ENCODE measurements around the gene SUPT6H.
A peak's percentile ranks its signal among the peaks of the same experiment; 100 is the strongest.
"Not testable (repeated sequence)": the region's sequence is repeated elsewhere in the genome, so short reads cannot be mapped to it uniquely, and the experiment has no call there.

The SUPT6H gene

GRCh38 chr17:28655160-28655559 lies 6.8 kb upstream of the SUPT6H start:
- no peak for DNase-seq

GRCh38 chr17:28657756-28658155 lies 4.2 kb upstream of the SUPT6H start:
- DNase-seq = no peak

- not testable (repeated sequence) for DNase-seq
These were observed 3.7 kb upstream of the SUPT6H start for GRCh38 chr17:28658342-28658741.

- not testable (repeated sequence) for DNase-seq
These were observed 3.1 kb upstream of the SUPT6H start for GRCh38 chr17:28658766-28659496.

GRCh38 chr17:28659497-28659881 lies 2.5 kb upstream of the SUPT6H start:
- not testable (repeated sequence) for DNase-seq

GRCh38 chr17:28662527-28662829 lies 473 bp downstream of the SUPT6H start:
- no peak for DNase-seq

GRCh38 chr17:28663723-28664122 lies 1.7 kb downstream of the SUPT6H start:
- DNase-seq = no peak

GRCh38 chr17:28665994-28666393 lies 4.0 kb downstream of the SUPT6H start:
- DNase-seq = no peak

- DNase-seq = no peak
These were observed 5.9 kb downstream of the SUPT6H start for GRCh38 chr17:28667870-28668269.

- no peak for DNase-seq
These were observed 7.9 kb downstream of the SUPT6H start for GRCh38 chr17:28669918-28670317.

- no peak for DNase-seq
These were observed 13.5 kb downstream of the SUPT6H start for GRCh38 chr17:28675490-28675889.

- peak in 1 of 2 donors; percentile 21 for DNase-seq
These were observed 14.0 kb downstream of the SUPT6H start for GRCh38 chr17:28675980-28676379.

- DNase-seq = no peak
These were observed 20.6 kb downstream of the SUPT6H start for GRCh38 chr17:28682655-28683054.

- no peak for DNase-seq
These were observed 23.0 kb downstream of the SUPT6H start for GRCh38 chr17:28684963-28685362.

- DNase-seq = no peak
These were observed 23.4 kb downstream of the SUPT6H start for GRCh38 chr17:28685366-28685765.

- DNase-seq = no peak
These were observed 24.3 kb downstream of the SUPT6H start for GRCh38 chr17:28686296-28686695.

- DNase-seq = no peak
These were observed 26.5 kb downstream of the SUPT6H start for GRCh38 chr17:28688481-28688880.

- no peak for DNase-seq
These were observed 27.0 kb downstream of the SUPT6H start for GRCh38 chr17:28689011-28689410.

- no peak for DNase-seq
These were observed 31.9 kb downstream of the SUPT6H start for GRCh38 chr17:28693869-28694268.

GRCh38 chr17:28698253-28698941 lies 36.4 kb downstream of the SUPT6H start:
- no peak for DNase-seq

- DNase-seq = no peak
These were observed 38.3 kb downstream of the SUPT6H start for GRCh38 chr17:28700278-28700677.

- DNase-seq = no peak
These were observed 39.0 kb downstream of the SUPT6H start for GRCh38 chr17:28700830-28701492.

- no peak for DNase-seq
These were observed 40.2 kb downstream of the SUPT6H start for GRCh38 chr17:28702026-28702751.

GRCh38 chr17:28702752-28703150 lies 40.7 kb downstream of the SUPT6H start:
- no peak for DNase-seq

All from CD4-positive, alpha-beta T cell treated with Interleukin-1 beta for 1 hour (primary cell).